ENCODE data around the gene VEGFB. TPM values are rescaled to one million over a fixed set of nuclear protein-coding genes. Genes with fewer than 3 reads are reported as not detected.

Gene VEGFB
- polyA plus RNA-seq, 1 experiment = 13.2 TPM

GRCh38 chr11:64227405-64227956, 6.9 kb upstream of the VEGFB start:
- POLR2A ChIA-PET = no interaction called here
- DNase-seq (ENCODE audit: low read depth) = no peak
- Histone ChIP-seq H3K4me3 (ENCODE audit: low read depth, low read length) (peak overlapping the region; percentile 69), H3K27me3 (ENCODE audit: control insufficient read depth, insufficient read depth, low read length) (no peaks in the 10 kb centered on the region), H3K36me3 (ENCODE audit: control insufficient read depth, insufficient read depth, low read length) (peaks cover 11% of the 10 kb centered on the region)
- TF ChIP-seq CTCF (IDR thresholded peaks at IDR 0.05; ENCODE audit: insufficient read depth, low read depth, low read length) = no peak
- CTCF ChIA-PET = interaction anchor here (0.9 to 2.0 kb wide), 5 partner anchors 10 to 77 kb away, joined by 3 to 9 read pairs (median 4); partner anchors contain the start of gene CATSPERZ

DNA sequence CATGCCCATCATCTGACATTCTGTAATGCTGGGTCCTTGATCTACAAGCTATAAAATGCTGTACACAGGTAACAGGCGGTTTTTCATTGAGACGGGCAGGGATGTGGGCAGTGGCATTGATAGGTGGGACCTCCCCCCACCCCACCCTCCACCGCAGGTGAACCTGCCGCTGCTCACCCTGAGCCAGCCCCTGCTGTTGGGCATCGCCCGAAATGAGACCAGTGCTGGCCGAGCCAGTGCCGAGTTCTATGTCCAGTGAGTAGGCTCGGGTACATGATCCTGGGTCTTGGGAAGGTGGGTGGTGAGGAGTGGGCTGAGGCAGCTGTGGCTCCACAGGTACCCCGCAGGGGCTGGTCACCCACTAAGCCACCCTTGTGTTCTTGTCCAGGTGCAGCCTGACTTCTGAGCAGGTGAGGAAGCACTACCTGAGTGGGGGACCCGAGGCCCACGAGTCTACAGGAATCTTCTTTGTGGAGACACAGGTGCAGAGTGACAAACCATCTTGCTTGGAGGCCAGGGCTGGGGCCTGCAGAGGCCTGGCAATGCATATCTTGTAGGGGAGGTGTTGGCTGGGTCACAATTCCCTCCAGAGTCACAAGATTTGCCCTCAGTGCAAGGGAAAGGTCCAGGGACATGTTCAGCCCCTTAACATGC, 5.2 kb upstream of the VEGFB start:
- DNase-seq (ENCODE audit: low read depth) = no peak
- ChIA-PET POLR2A (interaction anchor here (0.7 to 1.0 kb wide), 2 partner anchors 12 to 512 kb away, joined by 4 to 8 read pairs; no protein-coding TSS in a partner anchor), CTCF (interaction anchor here (1.1 kb wide), 1 partner anchor 25 kb away, joined by 4 read pairs; no protein-coding TSS in a partner anchor)
- H3K27me3 ChIP-seq (ENCODE audit: control insufficient read depth, insufficient read depth, low read length) = no peaks in the 10 kb centered on the region
- no peak for TF ChIP-seq CTCF (IDR thresholded peaks at IDR 0.05; ENCODE audit: insufficient read depth, low read depth, low read length)
- peaks cover 3% of the 10 kb centered on the region; the same call in 1 of the 2 replicates for H3K36me3 ChIP-seq (ENCODE audit: control insufficient read depth, insufficient read depth, low read length)
- H3K4me3 ChIP-seq (ENCODE audit: low read depth, low read length) = no peak overlapping the region

DNA sequence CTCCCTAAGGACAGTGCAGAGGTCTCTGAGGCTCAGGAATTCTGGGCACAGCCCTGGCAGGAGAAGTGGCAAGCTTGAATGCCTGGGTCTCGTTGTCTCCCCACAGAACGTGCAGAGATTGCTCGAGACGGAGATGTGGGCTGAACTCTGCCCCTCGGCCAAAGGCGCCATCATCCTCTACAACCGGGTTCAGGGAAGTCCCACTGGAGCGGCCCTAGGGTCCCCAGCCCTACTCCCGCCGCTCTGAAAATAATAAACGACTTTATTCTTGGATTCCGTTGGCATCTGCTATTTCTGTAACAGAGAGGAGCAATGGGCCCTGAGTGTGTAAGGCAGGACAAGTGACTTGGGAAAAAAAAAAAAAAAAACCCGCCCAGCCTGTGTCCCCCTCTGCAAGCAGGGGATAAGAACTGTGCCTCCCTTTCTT, 4.6 kb upstream of the VEGFB start:
- CTCF ChIA-PET = interaction anchor here (1.1 kb wide), 1 partner anchor 25 kb away, joined by 4 read pairs; no protein-coding TSS in a partner anchor
- no peaks in the 10 kb centered on the region for H3K27me3 ChIP-seq (ENCODE audit: control insufficient read depth, insufficient read depth, low read length)
- POLR2A ChIA-PET = interaction anchor here (0.7 to 1.0 kb wide), 2 partner anchors 12 to 513 kb away, joined by 4 to 8 read pairs; no protein-coding TSS in a partner anchor
- DNase-seq (ENCODE audit: low read depth) = no peak
- H3K36me3 ChIP-seq (ENCODE audit: control insufficient read depth, insufficient read depth, low read length) = no peaks in the 10 kb centered on the region
- peak overlapping the region; percentile 78 for H3K4me3 ChIP-seq (ENCODE audit: low read depth, low read length)
- no peak for TF ChIP-seq CTCF (IDR thresholded peaks at IDR 0.05; ENCODE audit: insufficient read depth, low read depth, low read length)

GRCh38 chr11:64230171-64230984, 4.0 kb upstream of the VEGFB start, which contains the start of gene DNAJC4:
Gene DNAJC4, plus strand, starts transcription at chr11:64230548. Its CDS starts 307 bp downstream, at chr11:64230855.
- DNase-seq (ENCODE audit: low read depth) = peak; percentile 46
- POLR2A ChIA-PET = interaction anchor here (0.7 to 1.0 kb wide), 2 partner anchors 11 to 513 kb away, joined by 4 to 8 read pairs; no protein-coding TSS in a partner anchor
- H3K27me3 ChIP-seq (ENCODE audit: control insufficient read depth, insufficient read depth, low read length) = no peaks in the 10 kb centered on the region
- peak within 1 kb of the TSS; percentile 78 for H3K4me3 ChIP-seq (ENCODE audit: low read depth, low read length)
- TF ChIP-seq CTCF (IDR thresholded peaks at IDR 0.05; ENCODE audit: insufficient read depth, low read depth, low read length) = no peak
- CTCF ChIA-PET = interaction anchor here (1.3 kb wide), 2 partner anchors 21 to 23 kb away, joined by 3 to 4 read pairs; partner anchors contain the start of gene PLCB3
- H3K36me3 ChIP-seq (ENCODE audit: control insufficient read depth, insufficient read depth, low read length) = no peaks in the 10 kb centered on the region

All from BJ (cell line).